Umbilical cord (tissue), 2 donors: ENCODE data around the gene NEUROG1. TPM values are rescaled to one million over a fixed set of nuclear protein-coding genes. Genes with fewer than 3 reads are reported as not detected.
"Not testable (repeated sequence)": the region's sequence is repeated elsewhere in the genome, so short reads cannot be mapped to it uniquely, and the experiment has no call there.

Experiments used
- DNase-seq: peaks from one replicate; pipeline ENCODE4 v3.0.0-alpha.2; 2015; ENCODE audit warnings: low spot score
- total RNA-seq: library from RNA; depleted of rRNA; stranded (reverse); fragments of >200 nt; gene quantifications from one replicate; pipeline ENCODE4 v1.2.3, GENCODE V29; 2014; ENCODE audit warnings: low replicate concordance; ENCODE audit not compliant: insufficient read depth

The NEUROG1 gene
- total RNA-seq, 1 donor from 2014 or later, result not detected

- DNase-seq, result no peak
Observed at GRCh38 chr5:135537271-135537670, 1.5 kb upstream of the NEUROG1 start.

DNA sequence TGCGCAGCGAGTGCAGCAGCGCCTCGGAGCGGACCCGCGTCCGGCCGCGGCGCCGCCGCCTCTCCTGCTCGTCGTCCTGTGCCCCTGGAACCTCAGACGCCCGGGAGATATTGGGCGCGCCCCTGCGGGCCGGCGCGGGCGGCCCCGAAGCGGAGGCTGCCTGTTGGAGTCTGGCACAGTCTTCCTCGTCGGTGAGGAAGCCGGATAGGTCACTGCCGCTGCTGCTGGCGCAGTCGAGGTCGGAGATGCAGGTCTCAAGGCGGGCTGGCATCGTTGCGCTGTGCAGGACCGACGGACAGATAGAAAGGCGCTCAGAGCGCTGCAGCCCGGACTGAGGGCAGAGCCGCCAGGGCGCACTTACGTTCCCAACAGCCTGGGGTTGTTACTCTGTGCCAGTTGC lies 344 bp downstream of the NEUROG1 start:
- DNase-seq, result no peak

DNA sequence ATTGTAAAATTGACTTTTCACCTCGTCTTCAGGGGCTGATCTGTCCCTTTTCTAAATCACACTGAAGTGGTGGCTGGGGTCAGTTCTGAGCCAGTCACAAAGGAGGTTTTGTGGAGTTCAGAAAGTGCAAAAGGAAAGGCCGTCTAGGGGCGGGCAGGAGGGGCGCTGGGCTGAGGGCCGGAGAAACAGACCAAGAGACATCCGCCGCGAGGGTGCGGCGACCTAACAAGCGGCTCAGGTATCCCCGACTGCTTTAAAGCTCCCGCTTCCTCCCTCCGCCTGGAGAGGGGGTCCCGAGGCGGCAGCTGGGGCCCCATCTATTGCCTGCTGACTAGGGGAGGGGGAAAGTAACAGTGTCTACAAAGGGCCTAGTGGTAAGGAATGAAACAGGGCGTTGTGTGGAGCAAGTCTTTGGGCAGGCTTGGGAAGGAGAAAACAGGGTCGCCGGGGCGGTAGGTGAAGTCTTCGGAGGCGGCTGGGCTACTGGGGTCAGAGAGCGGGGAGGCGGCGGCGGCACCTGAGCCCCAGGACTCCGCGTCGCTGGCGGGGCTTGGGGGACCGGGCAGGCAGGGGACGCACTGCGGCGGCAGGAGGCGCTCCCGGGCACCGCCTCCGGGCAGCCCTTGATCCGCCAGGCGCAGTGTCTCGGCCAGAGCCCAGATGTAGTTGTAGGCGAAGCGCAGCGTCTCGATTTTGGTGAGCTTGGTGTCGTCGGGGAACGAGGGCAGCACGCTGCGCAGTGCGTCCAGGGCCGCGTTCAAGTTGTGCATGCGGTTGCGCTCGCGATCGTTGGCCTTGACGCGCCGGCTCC lies 950 bp downstream of the NEUROG1 start:
- DNase-seq, result peak; percentile 11

GRCh38 chr5:135533794-135534193 lies 2.0 kb downstream of the NEUROG1 start:
- no peak for DNase-seq

DNA sequence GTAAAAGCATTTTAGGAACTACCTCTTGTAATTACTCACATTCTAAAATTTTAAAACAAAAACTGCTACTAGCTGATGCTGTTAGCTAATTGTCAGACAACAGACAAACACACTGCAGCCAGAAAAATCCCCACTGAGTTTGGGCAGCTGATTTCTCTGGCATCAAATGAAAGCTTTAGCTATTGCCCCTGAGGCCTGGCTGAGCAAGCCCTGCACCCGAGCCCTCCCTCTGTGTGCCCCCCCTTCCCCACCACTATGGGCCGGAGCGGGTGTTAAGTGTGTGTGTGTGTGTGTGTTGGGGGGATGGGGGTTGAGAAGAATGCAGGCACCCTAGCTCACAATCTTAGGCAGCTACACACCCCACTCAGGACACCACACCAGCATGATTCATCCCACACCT lies 2.4 kb downstream of the NEUROG1 start:
- DNase-seq, result no peak

- DNase-seq, result not testable (repeated sequence)
Observed at GRCh38 chr5:135529576-135529975, 6.2 kb downstream of the NEUROG1 start.

- DNase-seq, result no peak
Observed at GRCh38 chr5:135526924-135527323, 8.8 kb downstream of the NEUROG1 start.

- no peak for DNase-seq
Observed at GRCh38 chr5:135521964-135522363, 13.8 kb downstream of the NEUROG1 start.

DNA sequence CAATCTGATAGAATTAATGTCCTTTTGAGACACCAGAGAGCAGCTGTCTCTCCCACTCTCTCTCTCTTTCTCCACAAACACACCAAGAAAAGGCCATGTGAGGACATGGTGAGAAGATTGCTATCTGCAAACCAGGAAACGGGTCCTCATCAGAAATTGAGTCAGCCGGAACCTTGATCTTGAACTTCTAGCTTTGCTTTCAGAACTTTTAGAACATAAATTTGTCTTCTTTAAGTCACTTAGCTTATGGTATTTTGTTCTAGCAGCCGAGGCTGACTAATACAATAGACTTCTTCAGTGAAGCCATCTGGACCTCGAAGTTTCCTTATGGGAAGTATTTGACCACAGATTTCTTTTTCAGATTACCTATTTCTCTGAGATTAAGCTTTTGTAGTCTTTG lies 18.1 kb downstream of the NEUROG1 start:
- no peak for DNase-seq

DNA sequence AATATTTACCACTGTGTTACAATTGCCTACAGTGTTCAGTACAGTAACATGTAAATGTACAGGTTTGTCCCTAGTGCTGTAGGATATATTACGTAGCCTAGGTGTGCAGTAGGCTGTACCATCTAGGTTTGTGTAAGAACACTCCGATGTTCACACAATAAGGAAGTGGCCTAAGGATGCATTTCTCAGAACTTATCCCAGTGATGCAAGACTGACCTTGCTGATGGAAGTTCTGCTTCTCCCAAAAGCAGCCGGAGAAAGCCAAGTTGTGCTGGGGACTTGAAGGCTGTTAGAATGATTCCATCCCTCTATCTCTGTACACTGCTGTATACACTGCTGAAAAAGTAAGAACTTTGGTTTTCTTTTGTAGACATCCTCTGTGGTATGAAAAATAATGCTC lies 21.6 kb downstream of the NEUROG1 start:
- no peak for DNase-seq

DNA sequence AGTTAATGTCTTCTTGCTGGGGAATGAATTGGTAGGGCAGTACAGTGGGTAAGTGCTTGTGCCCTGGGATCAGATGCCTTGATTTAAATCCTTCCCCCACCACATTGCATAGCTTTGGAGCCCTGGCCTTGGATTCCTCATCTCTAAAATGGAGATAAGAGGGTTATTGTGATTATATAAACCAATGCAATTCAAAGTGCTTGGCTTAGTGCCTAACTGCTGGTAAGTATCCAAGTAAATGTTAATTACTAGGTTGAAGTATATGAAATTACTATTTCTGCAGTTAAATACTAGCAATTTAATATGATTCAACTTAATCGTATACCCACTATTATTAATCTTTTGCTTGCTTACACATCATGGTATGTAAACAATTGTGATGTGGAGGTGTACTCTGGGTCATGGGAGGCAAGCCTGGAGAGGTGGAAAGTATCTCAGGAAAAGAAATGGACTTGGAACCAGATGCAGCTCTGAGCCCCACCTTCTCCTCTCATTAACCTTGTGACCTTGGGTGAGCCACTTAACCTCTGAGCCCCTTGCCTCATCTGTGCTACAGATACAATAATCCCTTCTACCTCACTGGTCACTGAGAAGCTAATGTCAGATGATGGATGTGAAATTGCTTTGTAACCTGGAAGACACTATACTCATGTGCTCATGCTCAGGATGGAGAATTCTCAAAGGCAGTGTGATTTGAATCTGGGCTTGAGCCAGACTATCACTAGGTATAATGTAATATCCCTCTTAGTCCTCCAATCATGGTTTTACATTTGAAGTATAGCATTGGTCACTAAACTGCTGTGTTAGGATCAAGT lies 23.8 kb downstream of the NEUROG1 start:
- no peak for DNase-seq

DNA sequence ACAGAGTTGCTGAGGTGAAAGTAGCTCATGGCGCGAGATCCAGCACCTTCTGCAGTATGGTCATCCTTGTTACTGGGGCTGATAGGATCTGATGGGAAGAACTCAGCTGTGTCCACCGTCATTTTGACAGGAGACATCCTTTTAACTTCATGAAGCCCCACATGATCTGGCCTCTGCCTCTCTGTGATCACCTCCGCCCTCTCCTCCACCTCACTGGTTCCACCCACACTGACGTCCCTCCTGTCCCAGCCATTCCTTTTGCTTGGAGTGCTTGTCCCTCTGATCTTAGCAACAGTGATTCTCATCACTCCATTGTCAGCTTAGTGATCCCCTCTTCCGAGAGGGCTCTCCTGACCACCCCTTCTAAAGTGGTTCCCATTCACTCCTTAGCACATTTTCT lies 25.8 kb downstream of the NEUROG1 start:
- no peak for DNase-seq

GRCh38 chr5:135508496-135509005 lies 27.2 kb downstream of the NEUROG1 start:
- DNase-seq, result no peak

DNA sequence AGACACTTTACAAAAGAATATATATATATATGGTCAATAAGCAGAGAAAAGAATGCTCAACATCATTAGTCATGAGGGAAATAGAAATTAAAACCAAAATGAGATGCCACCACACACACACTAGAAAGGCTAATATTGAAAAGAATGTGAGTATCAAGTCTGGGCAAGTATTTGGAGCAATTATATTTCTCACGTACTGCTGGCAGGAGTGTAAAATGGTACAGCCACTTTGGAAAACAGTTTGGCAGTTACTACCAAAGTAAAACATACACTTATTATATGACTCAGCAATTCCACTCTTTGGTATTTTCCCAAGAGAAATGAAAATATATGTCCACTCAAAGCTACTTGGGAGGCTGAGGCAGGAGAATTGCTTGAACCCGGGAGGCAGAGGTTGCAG lies 29.8 kb downstream of the NEUROG1 start:
- no peak for DNase-seq

GRCh38 chr5:135504376-135504775 lies 31.4 kb downstream of the NEUROG1 start:
- no peak for DNase-seq

DNA sequence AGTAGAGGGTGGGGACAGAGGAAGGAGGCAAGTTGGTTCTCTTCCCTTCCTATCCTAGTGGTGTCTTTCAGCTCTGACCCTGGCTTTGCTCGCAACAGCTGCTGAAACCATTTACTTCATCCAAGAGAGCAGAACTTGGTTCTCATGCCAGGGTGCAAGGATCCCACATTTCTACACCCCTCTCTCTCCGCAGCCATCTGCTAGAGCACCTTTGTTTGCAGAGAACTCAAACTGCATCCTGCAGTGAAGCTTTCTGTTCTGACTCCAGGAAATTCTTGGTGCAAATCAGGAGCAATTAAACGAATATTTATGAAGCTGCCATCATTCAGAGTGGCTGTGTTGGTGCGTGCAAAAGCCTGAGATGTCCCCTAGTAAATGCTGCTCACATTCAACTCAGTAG lies 31.9 kb downstream of the NEUROG1 start:
- DNase-seq, result no peak

DNA sequence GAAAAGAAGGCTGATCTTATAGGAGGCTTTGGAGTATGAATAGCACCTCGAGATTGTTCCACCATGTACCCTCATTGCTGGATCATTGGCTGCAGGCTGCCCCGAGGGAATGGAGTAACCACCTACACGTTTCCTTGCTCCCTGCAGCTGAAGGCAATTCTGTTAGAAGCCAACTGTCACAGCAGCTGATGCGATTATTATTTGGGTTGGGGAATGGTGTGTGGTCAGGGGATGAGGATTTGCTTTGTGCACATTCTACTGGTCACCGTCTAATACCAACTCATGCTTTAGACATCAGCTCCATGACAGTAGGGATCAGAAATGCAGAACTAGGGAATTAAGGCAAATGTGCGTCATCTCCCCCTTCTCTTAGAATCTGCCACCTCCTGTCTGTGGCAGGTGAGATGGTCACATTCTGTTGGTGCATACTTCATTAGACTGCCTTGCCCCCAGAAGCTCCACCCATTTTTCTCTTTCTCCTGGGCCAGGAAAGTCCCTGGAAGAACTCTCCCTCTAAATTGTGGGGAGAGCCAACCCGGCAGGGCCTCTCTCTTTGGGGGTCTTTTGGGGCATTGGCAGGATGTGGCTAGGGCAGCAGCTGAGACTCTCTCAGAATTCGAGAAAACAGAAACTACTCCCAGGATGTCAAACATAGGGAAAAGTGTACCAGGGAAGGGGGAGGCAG lies 32.8 kb downstream of the NEUROG1 start:
- no peak for DNase-seq

- DNase-seq, result no peak
Observed at GRCh38 chr5:135501965-135502364, 33.8 kb downstream of the NEUROG1 start.

DNA sequence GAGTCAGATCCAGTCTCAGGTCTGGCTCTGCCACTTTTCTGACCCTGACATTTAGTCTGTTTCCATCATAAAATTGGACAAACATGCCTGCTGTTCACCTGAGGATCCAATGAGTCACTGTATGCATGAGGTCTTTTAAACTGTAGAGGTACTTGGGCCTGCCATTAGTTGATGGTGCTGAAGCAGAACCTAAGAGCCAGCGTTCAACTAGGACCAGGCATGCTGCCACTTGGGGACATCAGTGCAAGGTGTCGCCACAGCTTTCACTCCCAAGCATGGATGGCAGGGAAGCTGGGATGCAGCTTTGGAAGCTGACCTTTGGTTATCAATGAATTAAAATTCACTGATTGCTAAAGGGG lies 37.1 kb downstream of the NEUROG1 start:
- no peak for DNase-seq

GRCh38 chr5:135497971-135498636 lies 37.7 kb downstream of the NEUROG1 start:
- peak; percentile 74 for DNase-seq

DNA sequence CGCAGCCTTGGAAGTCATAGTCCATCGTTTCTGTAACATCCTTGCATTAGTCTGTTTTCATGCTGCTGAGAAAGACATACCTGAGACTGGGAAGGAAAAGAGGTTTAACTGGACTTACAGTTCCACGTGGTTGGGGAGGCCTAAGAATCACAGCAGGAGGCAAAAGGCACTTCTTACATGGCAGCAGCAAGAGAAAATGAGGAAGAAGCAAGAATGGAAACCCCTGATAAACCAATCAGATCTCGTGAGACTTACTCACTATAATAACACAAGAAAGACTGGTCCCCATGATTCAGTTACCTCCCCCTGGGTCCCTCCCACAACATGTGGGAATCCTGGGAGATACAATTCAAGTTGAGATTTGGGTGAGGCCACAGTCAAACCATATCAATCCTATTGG lies 40.2 kb downstream of the NEUROG1 start:
- DNase-seq, result not testable (repeated sequence)

DNA sequence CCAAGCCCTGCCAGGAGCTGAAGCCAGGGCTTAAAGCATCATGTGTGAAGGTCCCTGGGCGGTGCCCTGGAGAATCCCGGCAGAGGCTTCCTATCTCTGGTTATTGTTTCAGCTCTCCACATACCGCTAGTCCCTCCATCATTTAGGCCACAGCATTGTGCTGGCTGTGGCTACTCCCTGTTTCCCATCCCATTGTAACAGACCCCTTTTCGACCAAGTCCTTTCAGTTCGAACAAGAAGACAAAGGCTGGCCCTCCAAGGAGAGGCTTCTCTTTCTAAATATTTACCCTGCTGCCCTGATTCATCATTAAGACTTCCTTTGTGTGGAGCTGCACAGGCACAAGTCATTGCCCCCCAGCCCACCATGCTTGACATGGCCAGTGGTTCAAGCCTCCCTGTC lies 41.6 kb downstream of the NEUROG1 start:
- DNase-seq, result no peak
